ENCODE measurements around the gene RUNX2.

Gene RUNX2

GRCh38 chr6:45491048-45491735 lies 163.1 kb downstream of the RUNX2 start:
- DNase-seq = no peak

- DNase-seq = no peak
These were observed 163.7 kb downstream of the RUNX2 start for GRCh38 chr6:45491874-45492273.

- DNase-seq = no peak
These were observed 165.6 kb downstream of the RUNX2 start for GRCh38 chr6:45493761-45494160.

GRCh38 chr6:45494416-45495135 lies 166.4 kb downstream of the RUNX2 start:
- no peak for DNase-seq

GRCh38 chr6:45495429-45496084 lies 167.4 kb downstream of the RUNX2 start:
- peak; percentile 53 for DNase-seq

GRCh38 chr6:45496085-45496433 lies 167.9 kb downstream of the RUNX2 start:
- DNase-seq = no peak

- DNase-seq = no peak
These were observed 170.5 kb downstream of the RUNX2 start for GRCh38 chr6:45498591-45498990.

GRCh38 chr6:45500924-45501816 lies 173.0 kb downstream of the RUNX2 start:
- DNase-seq = peak; percentile 39

GRCh38 chr6:45502456-45502855 lies 174.3 kb downstream of the RUNX2 start:
- no peak for DNase-seq

- no peak for DNase-seq
These were observed 176.8 kb downstream of the RUNX2 start for GRCh38 chr6:45504947-45505346.

GRCh38 chr6:45505470-45505869 lies 177.3 kb downstream of the RUNX2 start:
- no peak for DNase-seq

GRCh38 chr6:45507186-45507585 lies 179.1 kb downstream of the RUNX2 start:
- no peak for DNase-seq

GRCh38 chr6:45509426-45509825 lies 181.3 kb downstream of the RUNX2 start:
- no peak for DNase-seq

GRCh38 chr6:45512717-45513116 lies 184.6 kb downstream of the RUNX2 start:
- no peak for DNase-seq

- DNase-seq = no peak
These were observed 185.1 kb downstream of the RUNX2 start for GRCh38 chr6:45513213-45513618.

- no peak for DNase-seq
These were observed 185.7 kb downstream of the RUNX2 start for GRCh38 chr6:45513843-45514242.

GRCh38 chr6:45514454-45515230 lies 186.5 kb downstream of the RUNX2 start:
- no peak for DNase-seq

GRCh38 chr6:45518013-45518720 lies 190.0 kb downstream of the RUNX2 start:
- DNase-seq = no peak

GRCh38 chr6:45521226-45521625 lies 193.1 kb downstream of the RUNX2 start:
- no peak for DNase-seq

- no peak for DNase-seq
These were observed 194.4 kb downstream of the RUNX2 start for GRCh38 chr6:45522486-45522885.

- DNase-seq = no peak
These were observed 199.1 kb downstream of the RUNX2 start for GRCh38 chr6:45527210-45527609.

Measured in OCI-M1 (cell line).